ENCODE measurements around the gene TSPEAR.

Gene TSPEAR

DNA sequence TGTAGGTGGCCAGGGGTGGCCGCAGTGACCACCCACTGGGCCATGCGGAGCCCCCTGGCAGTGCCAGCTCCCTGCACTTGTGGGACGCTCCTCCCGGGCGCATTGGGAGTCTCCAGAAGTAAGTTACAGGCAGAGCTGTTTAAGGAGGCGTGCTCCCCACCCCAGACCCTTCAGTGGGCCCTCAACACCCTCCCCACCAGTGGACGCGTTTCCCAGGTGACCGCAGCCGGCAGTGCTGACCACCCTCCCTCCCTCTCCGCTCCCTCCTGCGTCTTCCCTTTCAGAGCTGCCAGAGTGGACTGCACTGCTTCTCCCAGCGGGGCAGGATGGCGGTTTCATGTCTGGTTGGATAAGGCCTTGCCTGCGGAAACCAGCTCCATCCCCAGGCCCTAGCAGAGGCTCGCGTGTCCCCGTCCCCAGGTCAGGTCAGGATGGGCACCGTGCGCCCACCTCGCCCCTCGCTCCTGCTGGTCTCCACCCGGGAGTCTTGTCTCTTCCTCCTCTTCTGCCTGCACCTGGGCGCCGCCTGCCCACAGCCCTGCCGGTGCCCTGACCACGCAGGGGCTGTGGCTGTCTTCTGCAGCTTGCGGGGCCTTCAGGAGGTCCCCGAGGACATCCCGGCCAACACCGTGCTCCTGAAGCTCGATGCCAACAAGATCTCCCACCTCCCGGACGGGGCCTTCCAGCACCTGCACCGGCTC, 255.0 kb downstream of the TSPEAR start:
- DNase-seq, result no peak

DNA sequence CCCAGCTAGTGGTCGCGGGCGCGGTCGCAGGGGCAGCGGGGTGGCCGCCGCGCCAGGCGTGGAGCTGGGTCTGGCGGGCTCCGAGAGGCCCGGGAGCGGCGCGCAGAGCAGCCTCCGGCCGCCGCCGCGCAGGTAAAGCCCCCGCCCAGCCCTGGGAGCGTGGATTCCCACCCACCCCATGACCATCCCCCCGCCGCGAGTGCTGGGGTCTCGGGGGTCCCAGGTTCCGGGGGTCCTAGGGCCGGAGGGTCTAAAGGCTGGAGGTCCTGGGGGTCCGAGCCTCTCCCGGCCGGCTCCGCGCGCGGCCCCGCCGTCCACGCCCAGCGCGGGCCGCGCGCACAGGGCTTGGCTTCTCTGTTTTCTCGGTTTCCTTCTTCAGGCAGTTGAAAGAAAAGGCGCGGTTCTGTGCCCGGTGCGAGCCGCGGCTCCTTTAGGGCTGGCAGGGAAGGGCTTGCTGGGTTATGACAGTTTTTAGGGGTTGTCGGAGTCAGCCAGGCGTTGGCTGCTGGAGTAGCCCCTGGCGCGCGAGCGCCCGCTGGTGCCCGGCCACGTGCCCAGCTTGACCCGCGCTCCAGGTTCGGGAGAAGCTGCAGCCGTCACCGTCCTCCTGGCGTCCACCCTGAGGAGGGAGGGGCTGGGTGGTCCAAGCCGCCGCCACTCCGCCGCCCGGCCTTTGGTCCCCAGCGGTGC, 255.7 kb downstream of the TSPEAR start:
- DNase-seq, result no peak

- DNase-seq, result no peak
Observed at GRCh38 chr21:44454747-44455523, 256.4 kb downstream of the TSPEAR start, which contains the start of gene LRRC3. LRRC3 (plus strand) TSS chr21:44455510; CDS start chr21:44456645, 1,135 bp downstream.

DNA sequence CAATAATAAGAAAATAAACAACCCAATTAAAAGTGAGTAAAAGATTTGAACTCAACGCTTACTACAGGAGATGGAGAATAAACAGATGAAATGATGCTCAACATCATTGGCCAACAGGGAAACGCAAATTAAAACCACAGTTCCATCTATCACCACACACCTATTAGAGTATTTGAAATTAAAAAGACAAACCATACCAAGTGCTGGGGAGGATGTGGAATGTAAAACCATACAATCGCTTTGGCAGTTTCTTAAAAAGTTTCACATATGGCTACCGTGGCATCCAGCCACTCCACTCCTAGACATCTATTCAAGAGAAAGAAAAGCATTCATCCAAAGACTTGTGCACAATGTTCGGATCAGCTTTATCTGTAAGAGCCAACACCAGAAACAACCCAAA, 257.3 kb downstream of the TSPEAR start:
- no peak for DNase-seq

GRCh38 chr21:44453120-44453519, 258.3 kb downstream of the TSPEAR start:
- DNase-seq, result no peak

GRCh38 chr21:44450999-44451398, 260.4 kb downstream of the TSPEAR start:
- no peak for DNase-seq

GRCh38 chr21:44450402-44450801, 261.0 kb downstream of the TSPEAR start:
- DNase-seq, result no peak

GRCh38 chr21:44449473-44450363, 261.7 kb downstream of the TSPEAR start:
- no peak for DNase-seq

- DNase-seq, result no peak
Observed at GRCh38 chr21:44448651-44449131, 262.7 kb downstream of the TSPEAR start.

Measured in NCI-H1436 treated with DMSO at 0.1 percent for 48 hours (cell line).